PC-9 (cell line): ENCODE results near the gene ATF6. TPM values are rescaled to one million over a fixed set of nuclear protein-coding genes. Genes with fewer than 3 reads are reported as not detected.

ENCODE experiments used
- BruUV-seq: library from RNA; stranded (reverse); fragments of 400-500 nt; replicated peaks from 2 replicates; lab custom pipeline; 2021; lab: Mats Ljungman, UMichigan
- CTCF ChIA-PET: fragments of 300-600 bp; sonication (Branson Sonifier 250); formaldehyde crosslinking; loops from one replicate; lab custom pipeline; 2022; ENCODE audit warnings: antibody characterized with exemption; lab: Charles Lee
- POLR2A ChIA-PET: fragments of 300-600 bp; sonication (Branson Sonifier 250); formaldehyde crosslinking; loops from one replicate; lab custom pipeline; 2022; ENCODE audit warnings: antibody characterized with exemption; ENCODE audit not compliant: unreplicated experiment; lab: Charles Lee
- DNase-seq, 2 experiments: peaks; one replicate each; pipeline versions ENCODE4 v3.0.0 to v3.0.0-alpha.2; 2015 to 2022; ENCODE audit warnings: mixed read lengths in 1 of 2
- H2AFZ ChIP-seq: fragments of 200-600 bp; sonication (generic); 2 replicates; pipeline ENCODE4 v1.8.1; 2017; ENCODE audit warnings: antibody characterized with exemption
- H3F3A ChIP-seq: fragments of 200-600 bp; sonication (generic); 2 replicates; pipeline ENCODE4 v1.8.1; 2017; ENCODE audit warnings: antibody characterized with exemption, mild to moderate bottlenecking, low read depth; ENCODE audit not compliant: insufficient read depth
- H3K27ac ChIP-seq: fragments of 200-600 bp; sonication (generic); 2 replicates; pipeline ENCODE4 v1.6.1; 2016; ENCODE audit warnings: mixed run types
- H3K27me3 ChIP-seq: fragments of 200-600 bp; sonication (generic); 2 replicates; pipeline ENCODE4 v1.6.1; 2016; ENCODE audit warnings: low read depth, mixed run types; ENCODE audit not compliant: insufficient read depth
- H3K36me3 ChIP-seq: fragments of 200-600 bp; sonication (generic); 2 replicates; pipeline ENCODE4 v1.6.1; 2016; ENCODE audit warnings: low read depth, mixed run types
- H3K4me1 ChIP-seq: fragments of 200-600 bp; sonication (generic); replicated peaks from 2 replicates; pipeline ENCODE4 v1.6.1; 2016; ENCODE audit warnings: mixed run types; ENCODE audit not compliant: insufficient read depth
- H3K4me2 ChIP-seq: fragments of 200-600 bp; sonication (generic); 2 replicates; pipeline ENCODE4 v1.6.1; 2017; ENCODE audit warnings: mixed run types
- H3K4me3 ChIP-seq: fragments of 200-600 bp; sonication (generic); 2 replicates; pipeline ENCODE4 v1.6.1; 2016; ENCODE audit warnings: mixed run types
- H3K79me2 ChIP-seq: fragments of 200-600 bp; sonication (generic); 2 replicates; pipeline ENCODE4 v1.6.1; 2017; ENCODE audit warnings: low read depth, mixed run types
- H3K9me2 ChIP-seq: fragments of 200-600 bp; sonication (generic); 2 replicates; pipeline ENCODE4 v1.8.1; 2017; ENCODE audit warnings: mild to moderate bottlenecking; ENCODE audit not compliant: insufficient read depth
- H3K9me3 ChIP-seq: fragments of 200-600 bp; sonication (generic); 2 replicates; pipeline ENCODE4 v1.8.1; 2016; ENCODE audit warnings: low read depth; ENCODE audit not compliant: insufficient read depth
- H4K20me1 ChIP-seq: fragments of 200-600 bp; sonication (generic); 2 replicates; pipeline ENCODE4 v1.8.1; 2017; ENCODE audit not compliant: insufficient read depth
- EZH2 ChIP-seq: fragments of 200-600 bp; sonication (generic); IDR thresholded peaks from 2 replicates; pipeline ENCODE4 v1.8.0; 2017; ENCODE audit warnings: antibody characterized with exemption, low read depth
- intact Hi-C: fragments of 100-400 bp; cut with micrococcal nuclease; formaldehyde crosslinking; loops from one replicate; pipeline ENCODE4 v1.10.0; 2022; ENCODE audit not compliant: unreplicated experiment
- total RNA-seq: library from RNA; stranded (reverse); gene quantifications from 2 replicates; pipeline ENCODE4 v1.2.3, GENCODE V29; 2021
- TF ChIP-seq, protein P1 (sequence below): fragments of 200-600 bp; sonication (generic); conservative IDR thresholded peaks from 2 replicates; pipeline ENCODE4 v1.6.1; 2017; ENCODE audit warnings: mixed run types, antibody characterized with exemption, mild to moderate bottlenecking, moderate library complexity

The ATF6 gene
- total RNA-seq, 1 experiment from 2014 or later = 19.5 TPM

DNA sequence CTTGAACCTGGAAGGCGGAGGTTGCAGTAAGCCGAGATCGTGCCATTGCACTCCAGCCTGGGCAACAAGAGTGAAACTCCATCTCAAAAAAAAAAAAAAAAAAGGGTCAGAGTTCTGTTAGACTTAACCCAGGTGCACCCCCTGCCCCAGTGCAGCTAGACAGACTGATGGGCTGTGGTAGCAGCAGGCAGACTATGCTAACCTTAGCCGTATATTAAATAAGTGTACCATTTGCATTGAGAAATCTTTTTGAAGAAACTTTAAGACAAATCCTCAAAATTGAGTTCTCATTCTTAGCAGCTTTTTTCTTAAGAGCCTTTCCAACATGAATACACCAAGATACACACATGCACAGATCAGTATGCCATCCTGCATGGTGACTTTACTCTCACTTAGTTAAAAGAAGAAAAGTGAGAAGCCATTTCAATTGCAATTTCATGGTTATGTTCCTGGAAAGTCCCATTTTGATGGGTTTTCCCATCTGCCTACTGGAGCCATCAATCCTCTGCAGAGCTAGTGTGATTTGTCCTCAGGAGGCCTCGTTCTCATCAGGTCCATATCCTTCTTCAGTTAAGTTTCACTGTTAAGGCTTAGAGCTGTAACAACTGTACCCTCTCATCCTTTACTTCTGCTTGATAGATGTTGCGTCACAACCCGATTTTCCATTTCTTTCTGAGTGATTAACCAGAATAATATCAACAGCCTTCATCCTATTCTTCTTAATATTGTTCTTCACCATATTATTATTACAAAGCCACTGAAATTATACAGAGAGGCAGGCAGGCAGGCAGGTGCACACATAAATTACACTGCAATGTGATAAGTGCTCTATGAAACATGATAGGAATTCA is 37.5 kb upstream of the ATF6 start:
- Histone ChIP-seq H3K27me3 (no peaks in the 10 kb centered on the region), H3F3A (peaks cover 38% of the 10 kb centered on the region), H3K9me2 (no peaks in the 10 kb centered on the region), H3K36me3 (no peaks in the 10 kb centered on the region), H3K4me1 (peaks cover 64% of the 10 kb centered on the region), H4K20me1 (no peaks in the 10 kb centered on the region), H3K4me2 (peak overlapping the region; percentile 48), H3K79me2 (peaks cover 18% of the 10 kb centered on the region), H2AFZ (no peak overlapping the region), H3K4me3 (no peak overlapping the region), H3K9me3 (no peaks in the 10 kb centered on the region), H3K27ac (no peak overlapping the region; the same call in 1 of the 2 replicates)
- ChIA-PET CTCF (no interaction called here), POLR2A (no interaction called here)
- TF ChIP-seq, protein P1, sequence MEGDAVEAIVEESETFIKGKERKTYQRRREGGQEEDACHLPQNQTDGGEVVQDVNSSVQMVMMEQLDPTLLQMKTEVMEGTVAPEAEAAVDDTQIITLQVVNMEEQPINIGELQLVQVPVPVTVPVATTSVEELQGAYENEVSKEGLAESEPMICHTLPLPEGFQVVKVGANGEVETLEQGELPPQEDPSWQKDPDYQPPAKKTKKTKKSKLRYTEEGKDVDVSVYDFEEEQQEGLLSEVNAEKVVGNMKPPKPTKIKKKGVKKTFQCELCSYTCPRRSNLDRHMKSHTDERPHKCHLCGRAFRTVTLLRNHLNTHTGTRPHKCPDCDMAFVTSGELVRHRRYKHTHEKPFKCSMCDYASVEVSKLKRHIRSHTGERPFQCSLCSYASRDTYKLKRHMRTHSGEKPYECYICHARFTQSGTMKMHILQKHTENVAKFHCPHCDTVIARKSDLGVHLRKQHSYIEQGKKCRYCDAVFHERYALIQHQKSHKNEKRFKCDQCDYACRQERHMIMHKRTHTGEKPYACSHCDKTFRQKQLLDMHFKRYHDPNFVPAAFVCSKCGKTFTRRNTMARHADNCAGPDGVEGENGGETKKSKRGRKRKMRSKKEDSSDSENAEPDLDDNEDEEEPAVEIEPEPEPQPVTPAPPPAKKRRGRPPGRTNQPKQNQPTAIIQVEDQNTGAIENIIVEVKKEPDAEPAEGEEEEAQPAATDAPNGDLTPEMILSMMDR = no peak
- TF ChIP-seq EZH2 = no peak
- no TSS peak for BruUV-seq
- no peak for DNase-seq
- intact Hi-C loops = no loop called here

DNA sequence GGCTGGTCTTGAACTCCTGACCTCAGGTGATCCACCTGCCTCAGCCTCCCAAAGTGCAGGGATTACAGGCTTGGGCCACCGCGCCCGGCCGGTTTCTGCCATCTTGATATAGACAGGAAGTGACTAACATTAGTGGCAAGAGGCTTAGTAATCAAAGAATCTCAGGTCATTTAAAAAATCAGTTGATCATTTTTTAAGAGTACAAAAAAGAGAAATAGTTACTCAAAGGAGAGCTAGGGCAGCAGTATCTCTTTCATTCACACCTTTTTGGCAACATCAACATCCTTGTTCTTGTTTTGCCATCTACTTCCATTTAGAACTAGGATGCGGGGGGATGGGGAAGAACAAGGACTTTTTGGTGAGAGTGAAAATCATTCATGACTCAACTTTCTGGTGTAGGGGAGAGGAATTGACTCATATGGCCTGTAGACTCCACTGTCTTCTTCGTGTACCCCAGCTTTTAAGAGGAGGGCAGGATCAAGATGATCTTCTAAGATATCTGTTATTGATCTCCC is 36.0 kb upstream of the ATF6 start:
- POLR2A ChIA-PET = no interaction called here
- no peaks in the 10 kb centered on the region for H3K36me3 ChIP-seq
- intact Hi-C loops = no loop called here
- peaks cover 65% of the 10 kb centered on the region for H3K4me1 ChIP-seq
- H3K79me2 ChIP-seq = peaks cover 17% of the 10 kb centered on the region
- TF ChIP-seq EZH2 = no peak
- TF ChIP-seq, protein P1 = no peak
- CTCF ChIA-PET = interaction anchor here (0.6 kb wide), 1 partner anchor 307 kb away, joined by 4 read pairs; no protein-coding TSS in a partner anchor
- peak overlapping the region; percentile 37 for H2AFZ ChIP-seq
- peaks cover 45% of the 10 kb centered on the region for H3F3A ChIP-seq
- peak overlapping the region; percentile 74 for H3K27ac ChIP-seq
- BruUV-seq = no TSS peak
- no peaks in the 10 kb centered on the region for H3K9me3 ChIP-seq
- peak in 1 of 2 experiments; percentile 70 for DNase-seq
- no peak overlapping the region for H3K4me3 ChIP-seq
- H3K27me3 ChIP-seq = no peaks in the 10 kb centered on the region
- H4K20me1 ChIP-seq = no peaks in the 10 kb centered on the region
- H3K9me2 ChIP-seq = no peaks in the 10 kb centered on the region
- H3K4me2 ChIP-seq = peak overlapping the region; percentile 48

DNA sequence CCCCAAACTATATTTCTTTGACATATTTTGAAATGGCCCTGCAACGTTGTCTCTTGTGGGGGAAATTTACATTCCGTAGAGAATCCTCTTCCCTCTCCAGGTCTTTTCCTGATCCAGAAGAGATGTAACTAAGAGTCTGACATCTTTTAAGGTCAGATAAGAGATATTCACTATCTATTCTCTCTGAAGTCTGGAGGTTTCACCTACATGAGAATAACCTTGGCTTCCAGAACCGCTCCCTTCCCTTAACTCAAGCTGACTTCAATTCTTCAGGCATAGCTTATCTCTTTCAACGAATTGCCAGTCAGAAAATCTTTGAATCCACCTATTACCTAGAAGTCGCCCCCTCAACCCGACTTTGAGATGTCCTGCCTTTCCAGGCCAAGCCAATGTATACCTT is 34.9 kb upstream of the ATF6 start:
- H3K9me2 ChIP-seq = no peaks in the 10 kb centered on the region
- H3K9me3 ChIP-seq = no peaks in the 10 kb centered on the region
- no peak for DNase-seq
- intact Hi-C loops = no loop called here
- H3K36me3 ChIP-seq = no peaks in the 10 kb centered on the region
- H2AFZ ChIP-seq = no peak overlapping the region
- H3K4me3 ChIP-seq = no peak overlapping the region
- H3K27me3 ChIP-seq = no peaks in the 10 kb centered on the region
- CTCF ChIA-PET = no interaction called here
- BruUV-seq = no TSS peak
- peaks cover 9% of the 10 kb centered on the region for H3K79me2 ChIP-seq
- peaks cover 69% of the 10 kb centered on the region for H3K4me1 ChIP-seq
- POLR2A ChIA-PET = no interaction called here
- TF ChIP-seq, protein P1 = no peak
- TF ChIP-seq EZH2 = no peak
- peaks cover 51% of the 10 kb centered on the region for H3F3A ChIP-seq
- H4K20me1 ChIP-seq = no peaks in the 10 kb centered on the region
- H3K4me2 ChIP-seq = peak overlapping the region; percentile 48; the same call in 1 of the 2 replicates
- H3K27ac ChIP-seq = peak overlapping the region; percentile 74
